GM21423 (cell line): ENCODE results near the gene CFAP97D1.
A peak's percentile ranks its signal among the peaks of the same experiment; 100 is the strongest.

Source experiments
- ATAC-seq: cut with Tn5 transposase; IDR thresholded peaks from one replicate; pipeline ENCODE4 v1.9.1; 2021; ENCODE audit warnings: mild to moderate bottlenecking, moderate library complexity; ENCODE audit not compliant: unreplicated experiment

The CFAP97D1 gene

DNA sequence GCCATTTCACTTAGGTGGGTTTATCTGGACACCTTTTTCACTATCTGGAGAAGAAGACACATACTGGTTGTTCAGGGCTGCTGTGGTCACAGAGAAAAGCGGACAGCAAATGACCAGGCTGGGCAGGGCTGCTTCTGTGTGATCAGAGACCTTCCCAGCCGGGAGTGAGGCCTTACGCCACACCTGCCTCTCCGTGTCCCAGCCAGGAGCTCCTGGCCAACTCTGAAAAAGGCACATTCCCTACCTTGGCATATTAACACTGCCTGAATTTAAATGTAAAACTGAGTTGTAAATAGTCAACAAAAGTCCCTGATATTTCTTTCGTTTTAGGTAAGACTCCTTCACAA, 12.5 kb upstream of the CFAP97D1 start:
- no peak for ATAC-seq

- no peak for ATAC-seq
Observed at GRCh38 chr17:43768382-43768781, 11.9 kb upstream of the CFAP97D1 start.

DNA sequence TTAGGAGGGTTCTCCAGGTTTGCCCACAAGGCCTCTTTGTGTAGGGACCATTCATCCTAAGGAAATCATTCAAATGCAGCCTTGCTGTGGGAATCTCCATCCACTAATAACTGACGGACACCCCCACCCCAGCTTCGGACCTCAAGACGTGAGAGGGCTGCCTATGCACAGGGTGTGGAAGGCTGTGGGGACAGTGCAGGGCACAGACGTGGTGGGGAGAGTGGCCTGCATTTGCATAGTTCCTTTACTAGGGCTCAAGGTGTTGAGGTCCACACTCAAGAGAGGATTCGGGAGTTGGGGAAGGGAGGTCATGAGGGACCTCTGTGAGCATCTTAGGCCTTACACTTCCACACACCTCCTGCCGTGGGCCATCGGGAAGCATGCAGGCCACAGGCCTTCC, 11.3 kb upstream of the CFAP97D1 start:
- no peak for ATAC-seq

GRCh38 chr17:43769426-43769825, 10.8 kb upstream of the CFAP97D1 start:
- no peak for ATAC-seq

DNA sequence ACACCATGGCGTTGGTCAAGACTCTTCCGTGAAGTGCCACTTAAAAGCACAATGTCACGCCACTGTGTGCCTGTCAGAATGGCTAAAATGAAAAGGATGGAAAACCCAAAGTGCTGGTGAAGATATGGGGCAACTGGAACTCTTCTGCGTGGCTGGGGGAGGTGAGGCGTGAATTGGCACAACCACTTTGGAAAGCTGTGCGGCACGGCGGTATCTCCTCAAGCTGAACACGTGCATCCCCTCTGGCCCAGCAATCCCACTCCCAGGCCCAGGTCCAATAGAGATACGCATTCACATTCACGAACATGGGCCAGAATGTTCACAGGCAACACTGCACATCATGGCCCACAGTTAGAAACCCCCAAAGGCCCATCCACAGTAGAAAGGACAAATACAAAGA, 10.4 kb upstream of the CFAP97D1 start:
- ATAC-seq, result no peak

GRCh38 chr17:43770957-43771356, 9.3 kb upstream of the CFAP97D1 start:
- ATAC-seq, result no peak

GRCh38 chr17:43771463-43771862, 8.8 kb upstream of the CFAP97D1 start:
- ATAC-seq, result no peak

GRCh38 chr17:43772877-43773648, 7.2 kb upstream of the CFAP97D1 start:
- ATAC-seq, result no peak

GRCh38 chr17:43774304-43775250, 5.7 kb upstream of the CFAP97D1 start:
- ATAC-seq, result no peak

- peak; percentile 78 for ATAC-seq
Observed at GRCh38 chr17:43778337-43779144, 1.7 kb upstream of the CFAP97D1 start, which contains the start of gene DUSP3. Gene DUSP3 (minus strand): TSS chr17:43778977. CDS start chr17:43778924, 53 bp downstream.

- peak; percentile 12 for ATAC-seq
Observed at GRCh38 chr17:43779145-43780125, 800 bp upstream of the CFAP97D1 start.

GRCh38 chr17:43782913-43783680, 2.9 kb downstream of the CFAP97D1 start:
- ATAC-seq, result no peak

- ATAC-seq, result no peak
Observed at GRCh38 chr17:43784068-43784467, 3.8 kb downstream of the CFAP97D1 start.

DNA sequence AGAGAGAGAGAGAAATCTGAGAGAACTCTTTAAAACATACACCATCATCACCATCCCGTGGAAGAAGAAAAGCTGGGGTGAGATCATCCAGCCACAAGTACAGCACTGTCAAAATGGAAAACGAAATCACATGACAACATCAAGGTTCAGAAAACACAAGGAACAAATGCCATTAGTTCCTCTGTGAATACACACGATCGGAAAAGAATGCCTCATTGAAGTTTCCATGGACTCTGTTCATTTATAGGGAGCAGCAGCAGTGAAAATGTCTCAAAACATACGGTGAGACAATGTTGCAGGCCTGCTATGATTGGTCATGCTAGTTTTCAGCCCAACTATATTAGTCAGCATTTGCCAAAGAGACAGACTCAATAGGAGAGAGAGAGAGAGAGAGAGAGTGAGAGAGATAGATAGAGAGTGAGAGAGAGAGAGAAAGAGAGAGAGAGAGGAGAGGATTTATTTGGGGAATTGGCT, 4.4 kb downstream of the CFAP97D1 start:
- no peak for ATAC-seq

DNA sequence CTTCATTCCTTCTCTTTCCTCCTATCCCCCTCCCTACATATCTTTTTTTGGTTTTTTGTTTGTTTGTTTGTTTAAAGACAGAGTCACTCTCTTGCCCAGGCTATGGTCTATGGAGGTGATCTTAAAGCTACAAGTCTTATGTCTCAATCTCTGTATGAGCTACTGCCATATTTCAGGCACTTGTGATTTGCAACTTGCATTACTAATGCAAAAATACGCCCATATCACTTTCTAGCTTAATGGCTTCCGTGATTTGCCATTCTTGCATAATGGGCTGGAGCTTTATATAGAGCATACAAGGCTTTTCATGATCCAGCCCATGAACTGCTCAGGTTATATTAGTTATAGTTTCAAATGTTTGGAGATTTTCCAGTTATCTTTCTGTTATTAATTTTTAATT, 7.5 kb downstream of the CFAP97D1 start:
- no peak for ATAC-seq

DNA sequence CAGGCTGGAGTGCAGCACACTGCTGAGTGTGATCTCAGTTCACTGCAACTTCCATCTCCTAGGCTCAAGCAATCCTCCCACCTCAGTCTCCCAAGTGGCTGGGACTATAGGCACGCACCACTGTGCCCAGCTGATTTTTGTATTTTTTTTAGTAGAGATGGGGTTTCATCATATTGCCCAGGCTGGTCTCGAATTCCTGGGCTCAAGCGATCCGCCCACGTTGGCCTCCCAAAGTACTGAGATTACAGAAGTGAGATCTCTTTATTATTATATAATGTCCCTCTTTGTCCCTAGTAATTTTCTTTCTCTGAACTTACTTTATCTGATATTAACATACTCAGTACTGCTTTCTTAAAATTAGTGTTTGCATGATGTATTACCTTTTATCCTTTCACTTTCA, 8.3 kb downstream of the CFAP97D1 start:
- no peak for ATAC-seq

GRCh38 chr17:43789482-43789881, 9.2 kb downstream of the CFAP97D1 start:
- no peak for ATAC-seq

DNA sequence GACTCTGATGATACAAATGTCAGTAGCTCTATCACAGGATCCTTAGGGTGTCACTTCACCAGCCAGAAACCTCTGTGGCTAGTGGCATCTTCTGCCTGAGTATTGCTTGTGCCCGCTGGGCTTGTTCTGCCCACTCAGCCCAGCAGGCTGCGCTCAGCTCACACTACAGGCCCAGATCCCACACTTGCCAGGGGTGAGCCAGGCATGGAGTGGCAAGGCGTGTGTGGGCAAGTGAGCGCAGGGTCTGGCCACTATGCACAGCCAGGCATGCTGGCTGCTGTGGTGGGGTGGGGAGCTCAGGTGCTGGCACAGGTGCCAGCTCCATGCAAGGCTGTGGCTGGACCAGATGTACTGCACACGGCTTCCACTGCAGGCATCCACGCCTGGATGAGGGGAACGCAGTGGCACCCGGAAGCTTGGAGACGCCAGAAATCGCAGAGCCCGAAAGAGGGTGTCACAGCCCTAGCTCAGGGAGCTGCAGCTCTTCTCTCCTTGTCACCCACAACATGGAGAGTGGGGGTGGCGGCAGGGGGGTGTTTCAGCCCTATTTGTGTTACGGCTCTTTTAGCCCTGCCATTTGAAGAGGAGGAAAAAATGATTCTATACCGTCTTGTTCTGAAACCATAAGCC, 10.2 kb downstream of the CFAP97D1 start:
- ATAC-seq, result no peak

GRCh38 chr17:43791589-43791988, 11.4 kb downstream of the CFAP97D1 start:
- ATAC-seq, result no peak
